AG20443 (cell line): ENCODE data around the gene ZNF462.
"Not testable (repeated sequence)": the region's sequence is repeated elsewhere in the genome, so short reads cannot be mapped to it uniquely, and the experiment has no call there.

Source experiments
- DNase-seq: peaks from one replicate; pipeline ENCODE4 v3.0.0; 2012; ENCODE audit warnings: low spot score, mixed read lengths

Gene ZNF462, protein sequence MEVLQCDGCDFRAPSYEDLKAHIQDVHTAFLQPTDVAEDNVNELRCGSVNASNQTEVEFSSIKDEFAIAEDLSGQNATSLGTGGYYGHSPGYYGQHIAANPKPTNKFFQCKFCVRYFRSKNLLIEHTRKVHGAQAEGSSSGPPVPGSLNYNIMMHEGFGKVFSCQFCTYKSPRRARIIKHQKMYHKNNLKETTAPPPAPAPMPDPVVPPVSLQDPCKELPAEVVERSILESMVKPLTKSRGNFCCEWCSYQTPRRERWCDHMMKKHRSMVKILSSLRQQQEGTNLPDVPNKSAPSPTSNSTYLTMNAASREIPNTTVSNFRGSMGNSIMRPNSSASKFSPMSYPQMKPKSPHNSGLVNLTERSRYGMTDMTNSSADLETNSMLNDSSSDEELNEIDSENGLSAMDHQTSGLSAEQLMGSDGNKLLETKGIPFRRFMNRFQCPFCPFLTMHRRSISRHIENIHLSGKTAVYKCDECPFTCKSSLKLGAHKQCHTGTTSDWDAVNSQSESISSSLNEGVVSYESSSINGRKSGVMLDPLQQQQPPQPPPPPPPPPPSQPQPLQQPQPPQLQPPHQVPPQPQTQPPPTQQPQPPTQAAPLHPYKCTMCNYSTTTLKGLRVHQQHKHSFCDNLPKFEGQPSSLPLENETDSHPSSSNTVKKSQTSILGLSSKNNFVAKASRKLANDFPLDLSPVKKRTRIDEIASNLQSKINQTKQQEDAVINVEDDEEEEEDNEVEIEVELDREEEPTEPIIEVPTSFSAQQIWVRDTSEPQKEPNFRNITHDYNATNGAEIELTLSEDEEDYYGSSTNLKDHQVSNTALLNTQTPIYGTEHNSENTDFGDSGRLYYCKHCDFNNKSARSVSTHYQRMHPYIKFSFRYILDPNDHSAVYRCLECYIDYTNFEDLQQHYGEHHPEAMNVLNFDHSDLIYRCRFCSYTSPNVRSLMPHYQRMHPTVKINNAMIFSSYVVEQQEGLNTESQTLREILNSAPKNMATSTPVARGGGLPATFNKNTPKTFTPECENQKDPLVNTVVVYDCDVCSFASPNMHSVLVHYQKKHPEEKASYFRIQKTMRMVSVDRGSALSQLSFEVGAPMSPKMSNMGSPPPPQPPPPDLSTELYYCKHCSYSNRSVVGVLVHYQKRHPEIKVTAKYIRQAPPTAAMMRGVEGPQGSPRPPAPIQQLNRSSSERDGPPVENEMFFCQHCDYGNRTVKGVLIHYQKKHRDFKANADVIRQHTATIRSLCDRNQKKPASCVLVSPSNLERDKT (N-terminal part only)

DNA sequence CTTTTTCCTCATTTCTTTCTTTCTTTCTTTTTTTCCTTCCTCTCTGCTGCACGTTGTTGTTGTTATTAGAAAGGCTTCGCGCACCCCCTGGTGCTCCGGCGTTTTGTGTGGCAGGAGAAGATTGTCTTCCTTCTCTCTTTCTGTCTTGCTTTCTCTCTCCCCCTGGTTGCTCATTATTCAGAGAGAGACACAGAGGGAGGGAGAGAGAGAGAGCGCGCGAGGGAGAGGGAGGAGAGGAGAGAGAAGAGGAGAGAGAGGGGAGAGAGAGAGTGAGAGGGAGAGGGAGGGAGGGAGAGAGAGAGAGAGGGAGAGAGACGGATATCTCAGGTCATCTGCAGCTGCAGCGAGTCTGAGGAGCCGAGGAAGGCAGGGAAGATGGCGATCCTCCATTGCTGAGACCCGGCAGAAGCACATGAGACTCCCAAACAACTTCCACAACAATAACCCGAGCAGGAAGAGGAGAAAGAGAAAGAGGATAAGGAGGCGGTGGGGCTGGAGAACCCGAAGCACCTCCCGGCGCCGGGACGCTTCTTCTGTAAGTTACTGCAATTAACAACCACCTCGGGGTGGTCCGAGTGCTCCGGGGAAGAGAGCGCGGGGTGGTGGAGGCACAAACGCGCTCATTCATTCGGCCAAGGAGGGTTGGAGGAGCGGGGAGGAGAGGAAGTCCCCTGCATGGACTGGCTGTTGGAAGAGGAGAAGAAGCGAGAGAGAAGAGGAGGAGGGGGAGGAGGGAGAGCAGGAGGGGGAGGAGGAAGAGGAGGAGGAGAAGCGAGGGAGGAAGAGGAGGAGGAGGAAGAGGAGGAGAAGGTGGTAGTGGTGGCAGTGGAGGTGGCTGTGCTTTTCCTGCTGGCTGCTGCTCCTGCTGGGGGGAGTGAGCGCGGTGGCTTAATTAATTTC lies at the start of gene ZNF462:
ZNF462 (plus strand) TSS at position 346 of the 900 bp plus-strand sequence. CDS start 60,218 bp downstream, outside the sequence.
- DNase-seq = peak; percentile 51

GRCh38 chr9:106816524-106816923 lies 46.4 kb upstream of the ZNF462 start:
- DNase-seq = no peak

- DNase-seq = no peak
Measured at GRCh38 chr9:106818034-106818433, 44.9 kb upstream of the ZNF462 start.

DNA sequence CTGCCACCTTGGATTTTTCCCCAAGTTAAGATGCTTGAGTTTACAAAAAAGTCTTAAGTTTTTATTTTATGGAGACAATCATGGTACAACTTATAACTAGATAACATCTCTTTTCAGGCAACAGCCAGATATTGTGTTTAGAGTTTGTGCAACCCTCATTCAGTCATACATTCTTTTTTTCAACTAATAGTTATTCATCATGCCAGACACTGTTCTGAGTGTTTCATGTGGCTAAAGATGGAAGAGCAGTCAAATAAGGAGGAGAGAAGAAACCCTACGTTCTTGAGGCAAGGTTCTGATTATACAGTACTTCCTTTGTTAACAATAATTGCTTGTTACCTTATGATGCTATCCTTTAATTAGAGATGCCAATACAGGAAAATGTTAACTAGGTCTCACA lies 42.1 kb upstream of the ZNF462 start:
- no peak for DNase-seq

DNA sequence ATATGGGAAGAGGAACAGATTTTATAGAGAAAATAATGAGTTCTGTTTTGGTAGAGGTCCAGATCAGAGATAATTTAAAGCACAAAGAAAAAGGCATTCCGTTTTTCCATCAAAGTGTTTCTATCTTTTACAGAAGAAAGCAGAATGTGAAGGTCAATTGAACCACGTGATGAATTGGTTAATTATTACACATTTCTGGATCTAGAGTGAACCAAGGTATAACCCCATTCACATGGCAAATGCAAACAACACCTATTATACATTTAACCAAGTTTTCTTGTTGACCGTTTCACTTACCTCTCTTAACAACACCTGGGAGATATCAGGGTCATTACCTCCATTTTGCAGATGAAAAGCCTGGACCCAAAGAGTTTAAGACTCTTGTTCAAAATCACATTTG lies 34.9 kb upstream of the ZNF462 start:
- DNase-seq = no peak

DNA sequence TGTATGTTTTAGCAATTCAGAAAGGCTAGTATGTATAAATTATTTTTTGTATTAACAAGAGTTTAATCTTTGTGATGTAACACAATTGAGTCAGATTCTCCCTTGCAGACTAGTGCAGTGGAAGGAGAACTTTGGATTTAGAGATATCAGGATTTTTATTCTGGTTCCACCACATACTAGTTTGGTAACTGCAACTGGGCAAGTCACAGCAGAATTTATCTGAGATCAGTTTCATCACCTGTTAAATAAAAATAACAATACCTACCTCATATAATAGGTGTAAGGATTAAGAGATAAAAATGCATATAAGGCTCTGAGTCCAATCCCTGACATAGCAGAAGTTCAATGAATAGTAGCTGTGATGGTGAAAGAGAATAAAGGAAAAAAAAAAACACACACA lies 34.0 kb upstream of the ZNF462 start:
- no peak for DNase-seq

GRCh38 chr9:106829666-106830408 lies 33.1 kb upstream of the ZNF462 start:
- no peak for DNase-seq

GRCh38 chr9:106830527-106831150 lies 32.3 kb upstream of the ZNF462 start:
- DNase-seq = peak; percentile 12

DNA sequence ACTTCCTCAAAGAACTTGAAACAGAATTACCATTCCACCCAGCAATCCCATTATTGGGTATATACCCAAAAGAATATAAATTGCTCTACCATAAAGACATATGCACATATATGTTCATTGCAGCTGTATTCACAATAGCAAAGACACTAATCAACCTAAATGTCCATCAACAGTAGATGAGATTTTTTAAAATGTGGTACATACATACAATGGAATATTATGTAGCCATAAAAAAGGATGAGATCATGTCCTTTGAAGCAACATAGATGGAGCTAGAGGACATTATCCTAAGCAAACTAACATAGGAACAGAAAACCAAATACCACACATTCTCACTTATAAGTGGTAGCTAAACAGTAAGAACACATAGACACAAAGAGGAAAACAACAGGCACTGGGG lies 28.1 kb upstream of the ZNF462 start:
- no peak for DNase-seq

DNA sequence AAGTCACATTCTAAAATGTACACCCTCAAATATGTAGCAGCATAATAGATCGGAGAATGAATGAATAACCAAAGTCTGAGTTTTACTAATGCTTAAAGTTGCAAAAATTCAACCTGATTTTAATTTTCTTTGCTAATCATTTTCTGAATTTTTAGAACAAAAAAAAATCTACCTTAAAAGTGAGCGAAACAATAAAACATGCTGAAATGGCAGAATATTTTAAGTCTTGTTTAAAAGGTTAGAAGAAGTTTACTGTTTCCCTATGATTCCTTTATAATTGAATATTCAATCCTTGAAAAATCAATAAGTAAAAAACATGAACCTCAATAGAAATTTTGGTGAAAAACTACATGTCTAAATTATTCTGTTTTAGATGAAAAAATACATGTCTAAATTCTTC lies 27.1 kb upstream of the ZNF462 start:
- no peak for DNase-seq

DNA sequence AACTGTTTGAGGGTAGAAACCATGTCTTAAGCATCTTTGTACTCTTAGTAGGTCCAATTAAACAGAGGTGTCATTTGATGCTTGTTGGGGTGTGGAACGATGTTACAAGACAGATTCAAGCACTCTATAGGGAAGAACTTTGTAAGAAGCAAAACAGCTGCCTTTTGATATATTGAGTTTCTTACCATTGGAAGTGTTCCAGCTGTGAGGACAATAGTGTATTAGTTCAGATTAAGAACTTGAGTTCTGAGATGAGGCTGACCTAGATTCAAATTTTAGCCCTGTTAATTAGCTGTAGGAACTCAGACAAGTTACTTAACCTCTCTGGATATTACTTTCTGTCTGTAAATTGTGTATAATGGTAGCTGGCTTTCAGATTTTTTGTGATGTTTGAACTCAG lies 19.6 kb upstream of the ZNF462 start:
- no peak for DNase-seq

GRCh38 chr9:106846307-106846706 lies 16.7 kb upstream of the ZNF462 start:
- DNase-seq = no peak

- no peak for DNase-seq
Measured at GRCh38 chr9:106846857-106847256, 16.1 kb upstream of the ZNF462 start.

DNA sequence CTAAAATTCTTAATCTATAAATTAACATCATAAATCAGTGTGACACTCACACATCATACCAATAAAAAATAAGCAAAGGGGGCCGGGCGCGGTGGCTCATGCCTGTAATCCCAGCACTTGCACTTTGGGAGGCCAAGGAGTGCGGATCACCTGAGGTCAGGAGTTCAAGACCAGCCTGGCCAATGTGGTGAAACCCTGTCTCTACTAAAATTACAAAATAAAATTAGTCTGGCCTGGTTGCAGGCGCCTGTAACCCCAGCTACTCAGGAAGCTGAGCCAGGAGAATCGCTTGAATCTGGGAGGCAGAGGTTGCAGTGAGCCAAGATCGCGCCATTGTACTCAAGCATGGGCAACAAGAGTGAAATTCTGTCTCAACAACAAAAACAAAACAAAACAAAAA lies 11.3 kb upstream of the ZNF462 start:
- not testable (repeated sequence) for DNase-seq

GRCh38 chr9:106857811-106858470 lies 5.0 kb upstream of the ZNF462 start:
- DNase-seq = no peak

DNA sequence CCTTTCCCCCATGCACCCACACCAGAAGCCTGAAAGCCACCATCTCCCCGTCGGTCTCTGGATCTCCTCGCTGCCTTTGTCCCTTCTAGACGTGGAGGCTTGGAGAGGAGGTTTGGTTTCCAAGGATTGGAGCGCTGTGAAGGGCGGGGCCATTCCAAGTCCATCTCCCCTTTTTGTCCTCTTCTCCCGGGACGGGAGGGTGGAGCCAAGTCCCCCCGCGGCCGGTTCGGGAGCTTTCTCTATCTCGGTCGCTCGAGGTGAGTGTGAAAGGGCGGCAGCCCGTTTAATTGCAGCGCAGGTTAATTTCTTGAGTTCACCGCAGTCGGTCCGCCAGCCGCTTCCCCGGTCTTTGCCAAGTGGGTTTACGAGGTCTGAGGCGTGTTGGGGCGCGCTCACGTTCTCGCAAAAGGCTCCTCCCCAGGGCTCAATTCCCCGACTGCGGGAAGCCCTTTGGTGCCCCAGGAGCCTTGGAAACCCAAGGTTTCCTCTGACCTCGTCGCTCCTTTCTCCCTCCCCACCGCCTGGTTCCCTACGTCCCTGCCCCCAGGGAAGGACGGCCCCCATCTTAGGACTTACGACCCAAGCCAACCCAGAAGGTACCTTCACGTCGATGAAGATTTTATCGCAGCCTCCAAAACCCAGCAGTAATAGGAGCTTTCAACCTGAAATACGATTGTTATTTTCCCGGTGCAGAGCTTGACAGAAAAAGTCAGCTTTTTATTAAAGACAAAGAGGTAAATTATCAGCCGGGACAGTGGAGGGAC lies 2.8 kb upstream of the ZNF462 start:
- DNase-seq = peak; percentile 9

GRCh38 chr9:106860721-106861639 lies 2.0 kb upstream of the ZNF462 start:
- DNase-seq = peak; percentile 30
